ENCODE data around the gene PITPNM1.

PITPNM1 gene

DNA sequence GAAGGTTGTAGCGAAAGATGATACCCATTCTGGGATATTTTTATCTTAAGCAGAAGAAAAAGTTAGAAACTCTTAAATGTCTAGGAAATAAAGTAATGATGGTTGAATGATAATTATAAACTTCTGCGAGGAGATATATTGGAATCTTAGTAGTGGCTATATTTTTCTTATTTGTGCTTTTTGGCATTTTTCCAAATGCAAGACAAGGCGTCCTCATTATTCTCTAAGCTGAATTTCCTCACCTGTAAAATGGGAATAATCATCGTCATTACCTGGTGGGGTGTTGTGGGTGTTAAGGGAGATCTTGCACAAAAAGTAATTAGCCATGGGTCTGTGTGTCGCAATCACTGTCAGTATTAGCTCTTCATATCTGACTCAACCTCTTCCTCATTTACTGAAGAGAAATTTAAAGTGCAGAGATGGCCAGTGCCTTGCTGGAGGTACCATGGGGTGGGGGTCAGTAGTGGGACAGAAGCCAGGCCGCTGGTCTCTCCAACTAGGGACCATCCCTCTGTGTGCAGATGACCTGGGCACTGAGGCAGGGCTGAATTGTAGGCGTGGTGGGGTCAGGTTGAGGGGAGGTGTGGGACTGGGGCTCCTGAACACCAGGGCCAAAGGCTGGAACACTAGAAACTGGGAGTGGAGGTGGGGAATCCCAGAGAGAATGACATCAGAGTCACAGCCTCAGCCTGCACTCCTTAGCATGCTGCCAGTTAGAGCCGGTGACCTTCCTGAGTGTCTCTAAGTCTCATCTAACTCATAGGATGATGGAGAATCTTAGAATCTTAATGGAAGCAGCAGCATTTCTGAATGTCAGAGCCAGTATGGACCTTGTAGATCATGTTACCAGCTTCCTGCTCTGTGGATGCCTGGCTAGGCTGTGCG is 4.1 kb downstream of the PITPNM1 start:
- POLR2A ChIA-PET (ENCODE audit: low non-redundant PET): interaction anchor here (0.5 kb wide), 1 partner anchor 1210 kb away, joined by 3 read pairs; no protein-coding TSS in a partner anchor
- peak overlapping the region; percentile 27; the same call in 1 of the 2 replicates for H3K27ac ChIP-seq
- DNase-seq (ENCODE audit: low spot score): no peak
- no peak for TF ChIP-seq CTCF (conservative IDR thresholded peaks at IDR 0.05; ENCODE audit: low read depth)
- CTCF ChIA-PET: interaction anchor here (0.6 kb wide), 1 partner anchor 12 kb away, joined by 3 read pairs; no protein-coding TSS in a partner anchor

DNA sequence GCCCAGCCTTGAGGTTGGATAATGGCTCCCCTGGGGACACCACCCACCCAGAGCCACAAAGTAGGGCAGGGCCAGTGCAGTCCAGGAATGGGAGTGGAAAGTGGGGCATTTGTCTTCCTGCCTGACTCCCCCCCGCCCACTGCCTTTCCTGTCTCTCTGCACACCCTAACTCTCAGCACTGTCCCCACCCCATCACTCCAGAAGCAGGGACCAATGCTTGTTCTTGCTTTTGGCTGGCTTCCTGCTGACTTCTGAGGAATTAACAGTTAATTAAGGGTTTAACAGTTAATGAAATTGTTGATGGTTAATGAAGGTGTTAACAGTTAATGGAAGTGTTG is 4.7 kb downstream of the PITPNM1 start:
- no peak for TF ChIP-seq CTCF (conservative IDR thresholded peaks at IDR 0.05; ENCODE audit: low read depth)
- ChIA-PET POLR2A (ENCODE audit: low non-redundant PET) (no interaction called here), CTCF (interaction anchor here (0.6 kb wide), 1 partner anchor 11 kb away, joined by 3 read pairs; no protein-coding TSS in a partner anchor)
- no peak for DNase-seq (ENCODE audit: low spot score)
- 0 out of 2 replicates have a peak overlapping the region, but pooled peaks have one; percentile 8 for H3K27ac ChIP-seq

GRCh38 chr11:67499808-67500483 is 5.2 kb downstream of the PITPNM1 start:
- no peak for TF ChIP-seq CTCF (conservative IDR thresholded peaks at IDR 0.05; ENCODE audit: low read depth)
- CTCF ChIA-PET: interaction anchor here (0.6 kb wide), 1 partner anchor 10 kb away, joined by 3 read pairs; no protein-coding TSS in a partner anchor
- 0 out of 2 replicates have a peak overlapping the region, but pooled peaks have one; percentile 8 for H3K27ac ChIP-seq
- DNase-seq (ENCODE audit: low spot score): no peak
- POLR2A ChIA-PET (ENCODE audit: low non-redundant PET): no interaction called here

DNA sequence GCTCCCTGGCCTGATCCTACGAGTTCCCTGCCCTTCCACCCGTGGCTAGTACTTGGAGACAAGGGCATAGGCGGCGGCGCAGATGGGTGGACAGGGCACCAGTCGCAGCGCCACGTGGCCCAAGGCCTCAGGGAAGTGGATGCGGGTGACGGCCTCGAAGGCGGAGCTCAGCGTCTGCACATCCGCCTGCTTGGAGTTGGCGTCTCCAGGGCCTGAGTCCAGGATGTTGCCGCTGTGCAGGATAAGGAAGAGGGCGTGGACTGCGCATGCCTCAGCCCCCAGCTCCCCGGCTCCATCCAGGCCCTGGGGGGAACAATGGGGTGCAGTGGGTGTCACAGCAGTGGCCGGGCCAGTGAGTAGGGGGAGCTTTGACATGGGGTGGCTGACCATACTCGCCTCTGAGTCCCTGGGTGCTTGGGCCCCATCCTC is 6.6 kb downstream of the PITPNM1 start:
- CTCF ChIA-PET: interaction anchor here (0.7 kb wide), 1 partner anchor 38 kb away, joined by 4 read pairs; no protein-coding TSS in a partner anchor

GRCh38 chr11:67497656-67498291 is 7.4 kb downstream of the PITPNM1 start:
- ChIA-PET CTCF (no interaction called here), POLR2A (ENCODE audit: low non-redundant PET) (no interaction called here)
- no peak for TF ChIP-seq CTCF (conservative IDR thresholded peaks at IDR 0.05; ENCODE audit: low read depth)
- peak overlapping the region; percentile 28 for H3K27ac ChIP-seq
- DNase-seq (ENCODE audit: low spot score): no peak

More for the DNA sequence above, 6.6 kb downstream of the PITPNM1 start:
- DNase-seq (ENCODE audit: low spot score): no peak
- POLR2A ChIA-PET (ENCODE audit: low non-redundant PET): no interaction called here
- no peak for TF ChIP-seq CTCF (conservative IDR thresholded peaks at IDR 0.05; ENCODE audit: low read depth)
- peak overlapping the region; percentile 28 for H3K27ac ChIP-seq

DNA sequence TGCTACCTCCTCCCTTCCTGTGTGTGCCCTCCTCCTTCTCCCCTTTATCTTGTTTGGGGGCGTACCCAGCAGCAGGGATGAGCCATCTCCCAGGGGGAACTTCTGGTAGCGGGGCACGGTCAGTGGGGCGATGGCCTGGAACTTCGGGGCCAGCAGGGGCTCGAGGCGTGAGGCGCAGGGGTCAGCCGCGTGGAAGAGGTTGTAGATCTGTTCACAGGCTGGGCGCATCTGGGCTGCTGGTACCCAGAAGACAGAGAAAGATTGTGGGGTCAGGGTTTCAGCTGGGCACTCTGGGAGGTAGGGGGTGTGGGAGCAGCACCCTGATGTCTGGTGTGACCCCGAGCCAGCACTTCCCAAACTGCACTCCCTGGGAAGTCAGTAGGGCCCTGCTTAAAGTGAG is 9.1 kb downstream of the PITPNM1 start:
- CTCF ChIA-PET: no interaction called here
- TF ChIP-seq CTCF (conservative IDR thresholded peaks at IDR 0.05; ENCODE audit: low read depth): no peak
- POLR2A ChIA-PET (ENCODE audit: low non-redundant PET): no interaction called here
- H3K27ac ChIP-seq: peak overlapping the region; percentile 28; the same call in 1 of the 2 replicates
- no peak for DNase-seq (ENCODE audit: low spot score)

Measured in RWPE1 (cell line).